OCI-LY1 (cell line): Measurements from ENCODE around the gene TMEM18.

Experiments
- H2AFZ ChIP-seq: fragments of 200-600 bp; sonication (generic), shearing (Covaris generic); 2 replicates; pipeline ENCODE4 v1.6.0; 2014; ENCODE audit warnings: antibody characterized with exemption, mild to moderate bottlenecking, low read length
- H3F3A ChIP-seq: fragments of 200-600 bp; sonication (generic), shearing (Covaris generic); 2 replicates; pipeline ENCODE4 v1.6.0; 2014; ENCODE audit warnings: mild to moderate bottlenecking, antibody characterized with exemption, low read length, moderate library complexity; ENCODE audit not compliant: insufficient read depth
- H3K27ac ChIP-seq: fragments of 200-600 bp; sonication (generic); 2 replicates; pipeline ENCODE4 v1.5.1; 2014; ENCODE audit warnings: low read length, mixed run types, mild to moderate bottlenecking, low read depth; ENCODE audit not compliant: poor library complexity, severe bottlenecking
- H3K27me3 ChIP-seq: fragments of 200-600 bp; sonication (generic); 2 replicates; pipeline ENCODE4 v1.6.0; 2014; ENCODE audit warnings: antibody characterized with exemption, mild to moderate bottlenecking, low read length, moderate library complexity; ENCODE audit not compliant: insufficient read depth
- H3K36me3 ChIP-seq: fragments of 200-600 bp; sonication (generic); 2 replicates; pipeline ENCODE4 v1.6.1; 2014; ENCODE audit warnings: mild to moderate bottlenecking, antibody characterized with exemption, low read length, moderate library complexity, mixed read lengths; ENCODE audit not compliant: insufficient read depth
- H3K4me1 ChIP-seq: fragments of 200-600 bp; sonication (generic); 2 replicates; pipeline ENCODE4 v1.5.1; 2014; ENCODE audit warnings: mild to moderate bottlenecking, low read length, moderate library complexity; ENCODE audit not compliant: insufficient read depth, severe bottlenecking
- H3K4me2 ChIP-seq: fragments of 200-600 bp; sonication (generic), shearing (Covaris generic); 2 replicates; pipeline ENCODE4 v1.6.1; 2014; ENCODE audit warnings: low read length
- H3K4me3 ChIP-seq: fragments of 200-600 bp; sonication (generic); 2 replicates; pipeline ENCODE4 v1.5.1; 2014; ENCODE audit warnings: low read length, low read depth, mild to moderate bottlenecking, mixed read lengths; ENCODE audit not compliant: poor library complexity, severe bottlenecking
- H3K79me2 ChIP-seq: fragments of 200-600 bp; shearing (Covaris generic); 2 replicates; pipeline ENCODE4 v1.6.1; 2016; ENCODE audit warnings: mixed run types, low read length, mixed read lengths; ENCODE audit not compliant: insufficient read depth
- H3K9ac ChIP-seq: fragments of 200-600 bp; sonication (generic), shearing (Covaris generic); 2 replicates; pipeline ENCODE4 v1.6.1; 2014; ENCODE audit warnings: mild to moderate bottlenecking, low read length, mixed read lengths
- H3K9me2 ChIP-seq: fragments of 200-600 bp; sonication (generic), shearing (Covaris generic); 2 replicates; pipeline ENCODE4 v1.6.1; 2014; ENCODE audit warnings: low read depth, mild to moderate bottlenecking, low read length, mixed read lengths
- H3K9me3 ChIP-seq: fragments of 200-600 bp; shearing (Covaris generic); 2 replicates; pipeline ENCODE4 v1.6.1; 2014; ENCODE audit warnings: low read length, mixed read lengths
- H4K20me1 ChIP-seq: fragments of 200-600 bp; sonication (generic), shearing (Covaris generic); 2 replicates; pipeline ENCODE4 v1.6.0; 2016; ENCODE audit warnings: mild to moderate bottlenecking, low read length; ENCODE audit not compliant: insufficient read depth
- EZH2 ChIP-seq: fragments of 200-600 bp; sonication (generic), shearing (Covaris generic); IDR thresholded peaks from 2 replicates; pipeline ENCODE4 v1.8.0; 2017; ENCODE audit warnings: borderline replicate concordance, mixed run types, mild to moderate bottlenecking, antibody characterized with exemption, low read length, moderate library complexity, mixed read lengths
- TF ChIP-seq, protein P1 (sequence below): fragments of 200-600 bp; sonication (generic), shearing (Covaris generic); IDR thresholded peaks from 2 replicates; pipeline ENCODE4 v1.5.1; 2017; ENCODE audit warnings: mild to moderate bottlenecking, antibody characterized with exemption, low read length, moderate library complexity, mixed read lengths

The TMEM18 gene

DNA sequence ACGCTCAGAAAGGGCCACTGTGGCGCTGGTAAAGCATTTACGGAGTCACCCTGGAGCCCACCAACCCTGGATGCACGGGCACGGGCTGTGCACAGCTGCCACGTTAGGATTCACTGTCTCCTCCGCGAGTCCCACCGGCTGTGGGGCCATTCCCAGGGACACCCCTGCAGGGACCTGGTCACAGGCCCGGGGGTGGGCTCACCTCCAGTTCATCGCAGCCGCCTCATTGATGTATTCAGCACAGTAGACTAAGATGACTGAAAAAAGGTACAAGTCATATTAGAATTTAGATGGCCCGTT, 4.7 kb downstream of the TMEM18 start:
- TF ChIP-seq, protein P1, sequence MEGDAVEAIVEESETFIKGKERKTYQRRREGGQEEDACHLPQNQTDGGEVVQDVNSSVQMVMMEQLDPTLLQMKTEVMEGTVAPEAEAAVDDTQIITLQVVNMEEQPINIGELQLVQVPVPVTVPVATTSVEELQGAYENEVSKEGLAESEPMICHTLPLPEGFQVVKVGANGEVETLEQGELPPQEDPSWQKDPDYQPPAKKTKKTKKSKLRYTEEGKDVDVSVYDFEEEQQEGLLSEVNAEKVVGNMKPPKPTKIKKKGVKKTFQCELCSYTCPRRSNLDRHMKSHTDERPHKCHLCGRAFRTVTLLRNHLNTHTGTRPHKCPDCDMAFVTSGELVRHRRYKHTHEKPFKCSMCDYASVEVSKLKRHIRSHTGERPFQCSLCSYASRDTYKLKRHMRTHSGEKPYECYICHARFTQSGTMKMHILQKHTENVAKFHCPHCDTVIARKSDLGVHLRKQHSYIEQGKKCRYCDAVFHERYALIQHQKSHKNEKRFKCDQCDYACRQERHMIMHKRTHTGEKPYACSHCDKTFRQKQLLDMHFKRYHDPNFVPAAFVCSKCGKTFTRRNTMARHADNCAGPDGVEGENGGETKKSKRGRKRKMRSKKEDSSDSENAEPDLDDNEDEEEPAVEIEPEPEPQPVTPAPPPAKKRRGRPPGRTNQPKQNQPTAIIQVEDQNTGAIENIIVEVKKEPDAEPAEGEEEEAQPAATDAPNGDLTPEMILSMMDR, result no peak
- TF ChIP-seq EZH2, result no peak
- Histone ChIP-seq H3K4me2 (no peak overlapping the region), H3K4me3 (no peak overlapping the region), H3K27me3 (no peaks in the 10 kb centered on the region), H3K36me3 (peaks cover 59% of the 10 kb centered on the region), H3K4me1 (peaks cover 45% of the 10 kb centered on the region), H3K79me2 (peaks cover 6% of the 10 kb centered on the region; the same call in 1 of the 2 replicates), H3K9ac (no peak overlapping the region; the same call in 1 of the 2 replicates), H3K27ac (no peak overlapping the region), H3F3A (no peaks in the 10 kb centered on the region; the same call in 1 of the 2 replicates), H2AFZ (no peak overlapping the region), H3K9me2 (no peaks in the 10 kb centered on the region), H4K20me1 (no peaks in the 10 kb centered on the region), H3K9me3 (0 out of 2 replicates have a peak, but pooled peaks cover 3% of the 10 kb centered on the region)

DNA sequence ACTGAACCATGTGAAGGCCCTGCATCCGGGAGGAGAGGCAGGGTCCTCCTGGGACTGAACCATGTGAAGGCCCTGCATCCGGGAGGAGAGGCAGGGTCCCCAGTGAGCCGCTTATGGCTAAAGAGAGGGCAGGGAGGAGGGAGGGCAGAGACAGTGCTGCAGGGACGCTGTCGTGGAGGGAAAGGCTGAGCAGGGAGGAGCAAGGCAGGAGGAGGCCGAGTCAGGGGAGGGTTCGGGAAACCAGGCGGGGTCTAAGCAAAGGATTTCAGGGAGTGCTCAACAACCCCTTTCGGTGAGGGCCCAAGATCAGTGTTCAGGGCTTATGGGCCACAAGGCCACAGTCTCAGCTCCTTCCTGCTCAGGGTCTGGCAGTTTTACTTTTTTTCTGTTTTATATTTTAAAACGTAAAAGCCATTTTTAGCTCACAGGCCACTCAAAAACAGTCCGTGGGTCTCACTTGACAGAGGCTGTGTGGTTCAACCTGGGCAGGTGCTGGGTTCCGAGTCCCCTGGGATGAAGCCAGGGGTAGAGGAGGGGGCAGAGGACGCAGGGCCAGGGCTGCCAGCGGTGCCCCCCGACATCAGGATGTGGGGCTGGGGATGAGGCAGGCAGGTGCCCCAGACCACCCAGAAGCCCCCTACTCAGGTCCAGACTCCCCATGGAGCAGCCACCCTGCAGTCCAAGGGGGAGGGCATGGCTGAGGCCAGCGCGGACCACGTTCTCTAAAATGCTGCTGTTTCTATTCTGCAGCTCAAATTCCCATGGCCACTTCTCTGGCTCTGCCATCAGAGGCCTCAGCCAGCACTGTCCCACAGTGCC, 5.2 kb downstream of the TMEM18 start:
- peaks cover 6% of the 10 kb centered on the region; the same call in 1 of the 2 replicates for H3K79me2 ChIP-seq
- 0 out of 2 replicates have a peak, but pooled peaks cover 6% of the 10 kb centered on the region for H3K9me3 ChIP-seq
- no peaks in the 10 kb centered on the region for H3K27me3 ChIP-seq
- peaks cover 65% of the 10 kb centered on the region for H3K36me3 ChIP-seq
- H2AFZ ChIP-seq, result no peak overlapping the region
- no peak overlapping the region for H3K4me2 ChIP-seq
- no peaks in the 10 kb centered on the region for H3K9me2 ChIP-seq
- H3K9ac ChIP-seq, result no peak overlapping the region
- H3K4me3 ChIP-seq, result no peak overlapping the region
- TF ChIP-seq, protein P1, result no peak
- TF ChIP-seq EZH2, result no peak
- no peaks in the 10 kb centered on the region; the same call in 1 of the 2 replicates for H3F3A ChIP-seq
- H3K27ac ChIP-seq, result peak overlapping the region; percentile 29
- H4K20me1 ChIP-seq, result no peaks in the 10 kb centered on the region
- H3K4me1 ChIP-seq, result peaks cover 45% of the 10 kb centered on the region

DNA sequence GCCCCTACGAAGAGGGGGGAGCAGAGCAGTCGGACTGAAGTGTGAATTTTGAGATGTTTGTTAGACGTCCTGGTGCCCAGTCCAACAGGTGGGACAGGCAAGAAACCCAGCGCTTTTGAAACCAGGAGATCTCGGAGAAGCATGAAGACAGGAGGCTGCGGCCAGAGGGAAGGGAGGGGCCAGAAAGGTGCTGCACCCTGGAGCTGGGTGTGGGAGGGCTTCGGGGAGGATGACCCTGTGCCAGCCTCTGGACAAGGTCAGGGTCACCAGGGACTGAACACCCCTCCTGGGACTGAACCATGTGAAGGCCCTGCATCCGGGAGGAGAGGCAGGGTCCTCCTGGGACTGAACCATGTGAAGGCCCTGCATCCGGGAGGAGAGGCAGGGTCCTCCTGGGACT, 6.1 kb downstream of the TMEM18 start:
- Histone ChIP-seq H2AFZ (no peak overlapping the region), H3K4me3 (no peak overlapping the region), H3K27me3 (no peaks in the 10 kb centered on the region), H3K79me2 (peaks cover 6% of the 10 kb centered on the region; the same call in 1 of the 2 replicates), H3K36me3 (peaks cover 74% of the 10 kb centered on the region), H3K9me3 (peaks cover 11% of the 10 kb centered on the region), H3F3A (no peaks in the 10 kb centered on the region; the same call in 1 of the 2 replicates), H3K9ac (no peak overlapping the region), H3K27ac (no peak overlapping the region), H3K4me2 (no peak overlapping the region), H4K20me1 (no peaks in the 10 kb centered on the region), H3K4me1 (peaks cover 44% of the 10 kb centered on the region), H3K9me2 (no peaks in the 10 kb centered on the region)
- no peak for TF ChIP-seq EZH2
- TF ChIP-seq, protein P1, result no peak
